Stimulated activated CD4-positive, alpha-beta T cell treated with anti-CD3 and anti-CD28 coated beads, Interleukin-4, amount 100 ng/mL, for 48 hours (primary cell): ENCODE results near the gene GLRA2.

Experiments
- DNase-seq, 2 donors: peaks; one replicate each; pipeline ENCODE4 v3.0.0-alpha.2; 2020; ENCODE audit warnings: low read depth in 2 of 2

Gene GLRA2

GRCh38 chrX:14700982-14701381 is 171.6 kb downstream of the GLRA2 start:
- no peak for DNase-seq

DNA sequence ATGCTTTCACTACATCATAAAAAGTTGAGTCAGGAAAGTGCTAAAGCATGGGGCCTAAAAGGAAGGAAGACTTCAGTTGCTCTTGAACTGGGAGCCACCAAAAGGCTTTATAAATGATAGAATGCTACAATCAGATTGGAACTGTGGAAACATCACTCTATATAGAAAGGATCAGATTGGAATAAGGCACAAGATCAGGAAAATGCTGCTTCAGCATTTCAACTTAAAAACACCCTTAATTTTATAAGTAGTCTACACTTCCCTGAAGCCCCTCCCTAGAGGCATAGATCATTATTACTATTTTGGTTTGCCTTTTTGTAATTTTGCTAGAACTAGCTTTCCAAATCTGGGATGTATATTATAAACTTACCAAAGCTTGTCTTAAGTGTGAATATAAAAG is 172.8 kb downstream of the GLRA2 start:
- no peak for DNase-seq

DNA sequence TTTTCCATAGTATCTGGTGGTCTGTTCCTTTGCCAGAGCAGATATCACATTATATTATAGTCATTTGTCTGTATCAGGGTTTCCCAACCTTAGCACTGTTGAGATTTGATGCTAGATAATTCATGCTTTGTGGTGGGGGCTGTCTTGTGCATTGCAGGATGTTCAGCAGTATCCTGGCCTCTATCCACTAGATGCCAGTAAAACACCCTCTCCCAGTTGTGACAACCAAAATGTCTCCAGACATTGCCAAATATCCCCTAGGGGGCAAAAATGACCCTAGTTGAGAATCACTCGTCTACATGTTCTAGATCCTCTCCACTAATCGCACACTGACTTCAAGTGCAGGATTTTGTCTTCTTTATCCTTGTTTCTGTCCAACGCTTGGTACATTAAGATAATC is 182.8 kb downstream of the GLRA2 start:
- no peak for DNase-seq

DNA sequence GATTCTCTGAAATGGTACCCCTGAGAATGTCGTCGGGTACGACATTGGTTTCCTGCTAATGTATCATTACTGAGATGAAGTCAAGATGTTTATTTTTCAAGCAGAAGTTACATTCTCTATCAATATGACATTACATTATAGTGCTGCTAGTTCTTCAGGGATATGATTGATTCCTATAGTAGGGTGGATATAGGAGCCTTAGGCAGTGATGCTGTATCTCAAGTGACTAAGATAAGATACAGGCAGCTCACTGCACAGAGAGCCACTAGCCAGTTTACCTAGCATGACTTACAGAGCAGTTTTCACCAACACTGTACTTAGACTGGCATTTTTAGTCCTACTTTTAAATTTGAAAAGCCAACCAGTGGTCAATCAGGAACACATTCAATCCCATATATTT is 188.6 kb downstream of the GLRA2 start:
- no peak for DNase-seq

DNA sequence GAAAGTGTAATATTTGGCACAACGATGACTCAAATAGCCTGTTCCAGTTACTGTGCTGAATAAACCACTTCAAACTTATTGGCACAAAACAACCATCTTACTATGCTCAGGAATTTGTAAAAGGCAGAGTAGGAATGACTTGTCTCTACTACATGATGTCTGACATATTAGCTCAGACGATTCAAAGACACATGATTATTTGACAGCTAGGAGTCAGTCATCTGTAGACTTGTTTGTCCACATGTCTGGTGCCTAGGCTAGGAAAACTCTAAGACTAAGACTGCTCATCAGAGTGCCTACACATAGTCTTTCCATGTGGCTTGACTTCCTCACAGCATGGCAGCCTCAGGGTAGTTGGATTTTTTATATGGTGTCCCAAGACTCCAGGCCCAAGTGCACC is 189.1 kb downstream of the GLRA2 start:
- DNase-seq, result no peak

DNA sequence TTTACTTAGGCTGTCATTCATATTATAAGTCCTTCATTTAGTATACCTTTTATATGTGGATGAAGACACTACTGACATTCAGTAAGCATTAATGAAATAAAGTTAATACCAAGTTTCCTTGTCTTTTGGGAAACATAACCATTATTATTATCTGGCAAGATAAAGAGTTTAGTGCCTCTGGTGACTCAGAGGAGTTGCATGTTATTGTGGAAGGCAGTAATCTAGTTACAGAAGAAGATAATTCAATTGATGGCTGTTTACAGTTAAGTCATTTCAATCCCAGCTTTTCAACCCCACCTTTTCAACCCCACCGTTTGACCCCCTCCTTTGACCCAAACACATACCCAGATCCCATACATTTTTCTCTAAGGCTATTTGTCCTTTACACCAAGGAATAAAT is 199.7 kb downstream of the GLRA2 start:
- no peak for DNase-seq

DNA sequence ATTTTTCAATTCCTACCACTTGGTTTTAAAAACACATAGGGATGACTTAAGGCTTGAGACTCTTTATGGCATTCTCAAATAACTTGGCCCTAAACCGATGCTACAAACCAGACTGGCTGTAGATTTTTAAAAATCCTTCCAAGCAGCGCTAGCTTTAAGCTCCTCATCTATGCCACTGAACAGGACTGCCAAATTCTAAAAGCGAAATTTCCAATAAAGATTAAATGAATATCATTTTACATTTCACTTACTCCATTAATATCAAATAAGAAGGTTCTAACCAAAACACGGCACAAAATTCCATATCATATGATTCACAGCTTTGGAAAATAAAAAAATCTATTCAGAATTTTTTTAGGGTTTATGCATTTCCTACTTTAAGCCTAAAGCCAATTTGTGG is 209.3 kb downstream of the GLRA2 start:
- DNase-seq, result no peak

DNA sequence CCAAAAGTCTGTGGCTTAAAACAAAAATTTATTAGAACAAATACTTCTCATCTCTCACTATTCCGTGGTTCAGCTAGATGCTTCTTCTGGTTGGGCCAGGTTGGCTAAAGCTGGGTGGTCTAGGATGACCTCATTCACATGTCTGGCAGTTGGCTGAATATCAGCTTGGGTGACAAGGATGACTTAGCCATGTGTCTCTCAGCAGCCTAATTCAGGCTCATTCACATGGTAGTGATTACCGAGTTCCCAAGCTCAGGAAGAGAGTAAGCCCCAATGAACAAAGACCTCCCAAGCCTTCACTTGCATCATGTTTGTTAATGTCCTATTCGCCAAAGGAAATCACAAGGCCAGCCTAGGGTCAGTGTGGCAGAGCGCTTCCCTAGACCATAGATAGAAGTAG is 224.1 kb downstream of the GLRA2 start:
- no peak for DNase-seq

DNA sequence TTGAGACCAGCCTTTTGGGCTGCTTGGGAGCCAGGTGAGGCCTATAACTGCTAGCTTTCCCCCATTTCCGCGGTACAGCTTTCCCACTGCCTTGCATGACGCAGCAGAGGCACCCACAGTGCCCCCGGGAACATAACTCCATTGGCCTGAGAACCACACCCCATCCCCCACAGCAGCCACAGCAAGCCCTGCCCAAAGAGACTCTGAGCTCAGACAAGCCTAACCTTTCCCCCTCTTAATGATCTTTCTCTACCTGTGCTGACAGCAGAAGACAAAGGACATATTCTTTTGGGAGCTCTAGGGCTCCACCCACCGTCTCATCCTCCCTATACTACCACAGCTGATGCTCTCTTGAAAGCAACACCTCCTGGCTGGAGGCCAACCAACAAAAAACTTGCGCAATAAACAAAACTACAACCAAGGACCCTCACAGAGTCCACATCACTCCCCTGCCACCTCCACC is 228.7 kb downstream of the GLRA2 start:
- DNase-seq, result no peak

GRCh38 chrX:14775416-14775815 is 246.1 kb downstream of the GLRA2 start:
- no peak for DNase-seq

DNA sequence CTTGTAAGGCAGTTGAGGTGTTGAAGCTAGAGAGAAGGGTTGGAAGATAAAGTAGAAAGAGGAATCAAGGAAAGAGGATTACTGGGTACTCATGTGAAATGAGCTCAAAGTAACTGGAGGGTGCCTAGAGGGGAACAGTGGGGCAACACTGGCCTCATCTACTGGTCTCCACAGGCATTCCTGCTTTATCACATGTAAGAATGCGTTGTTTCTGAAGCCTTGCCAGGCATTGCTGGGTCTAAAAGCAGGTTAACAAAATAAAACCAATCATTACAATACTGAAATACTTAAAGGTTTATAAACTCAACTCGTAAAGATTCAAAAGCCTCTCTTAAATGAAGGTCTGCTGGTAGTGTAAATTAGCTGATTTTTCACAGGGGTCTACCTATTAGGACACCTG is 247.6 kb downstream of the GLRA2 start:
- no peak for DNase-seq

GRCh38 chrX:14777525-14777924 is 248.2 kb downstream of the GLRA2 start:
- no peak for DNase-seq

DNA sequence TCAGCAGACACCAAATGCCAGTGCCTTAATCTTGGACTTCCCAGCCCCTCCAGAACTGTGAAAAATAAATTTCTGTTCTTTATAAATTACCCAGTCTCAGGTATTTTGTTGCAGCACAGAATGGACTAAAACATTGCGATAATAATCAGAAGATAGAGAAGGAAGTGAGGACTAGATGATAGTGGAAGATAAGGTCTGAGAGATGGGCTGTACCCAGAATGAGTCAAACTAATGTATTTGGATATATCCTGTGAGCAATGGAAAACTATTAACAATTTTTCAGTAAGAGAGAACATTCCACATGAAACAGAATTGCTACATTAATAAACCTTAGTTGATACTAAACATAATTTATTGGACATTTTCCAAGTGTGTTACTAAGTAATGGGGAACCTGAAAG is 250.2 kb downstream of the GLRA2 start:
- DNase-seq, result no peak
